GM23338 (cell line): ENCODE data around the gene ARRB1.

Source experiments
- CREB1 ChIP-seq: fragments of 250-450 bp; sonication (Bioruptor Pico); IDR thresholded peaks from 2 replicates; pipeline ENCODE4 v1.5.0; 2020; ENCODE audit warnings: low read depth, mild to moderate bottlenecking, moderate library complexity
- EZH2 ChIP-seq: fragments of 200-600 bp; sonication (generic); IDR thresholded peaks from one replicate; pipeline ENCODE4 v1.8.0; 2017; ENCODE audit warnings: antibody characterized with exemption, mild to moderate bottlenecking, low read depth; ENCODE audit not compliant: unreplicated experiment
- EZH2phosphoT487 ChIP-seq: fragments of 200-600 bp; sonication (generic); IDR thresholded peaks from one replicate; pipeline ENCODE4 v1.8.1; 2018; ENCODE audit warnings: antibody characterized with exemption; ENCODE audit not compliant: unreplicated experiment
- JUNB ChIP-seq: IDR thresholded peaks from one replicate; pipeline ENCODE4 v1.6.1; 2016; ENCODE audit warnings: antibody characterized with exemption; ENCODE audit not compliant: unreplicated experiment
- POLR2AphosphoS5 ChIP-seq: IDR thresholded peaks from 2 replicates; pipeline ENCODE4 v1.6.1; 2016; ENCODE audit warnings: antibody characterized with exemption, low read depth
- TF ChIP-seq, protein P1 (sequence below): IDR thresholded peaks from one replicate; pipeline ENCODE4 v1.6.1; 2018; ENCODE audit warnings: antibody characterized with exemption; ENCODE audit not compliant: unreplicated experiment
- TF ChIP-seq, protein P2 (sequence below), 2 experiments: fragments of 200-600 bp in 1 of 2; sonication (generic) in 1 of 2; conservative IDR thresholded peaks; 2 replicates each; pipeline versions ENCODE4 v1.5.1 to v1.6.1; 2016 to 2017; ENCODE audit warnings: antibody characterized with exemption in 2 of 2, low read depth in 2 of 2, mild to moderate bottlenecking in 2 of 2, moderate library complexity in 1 of 2

DNA sequence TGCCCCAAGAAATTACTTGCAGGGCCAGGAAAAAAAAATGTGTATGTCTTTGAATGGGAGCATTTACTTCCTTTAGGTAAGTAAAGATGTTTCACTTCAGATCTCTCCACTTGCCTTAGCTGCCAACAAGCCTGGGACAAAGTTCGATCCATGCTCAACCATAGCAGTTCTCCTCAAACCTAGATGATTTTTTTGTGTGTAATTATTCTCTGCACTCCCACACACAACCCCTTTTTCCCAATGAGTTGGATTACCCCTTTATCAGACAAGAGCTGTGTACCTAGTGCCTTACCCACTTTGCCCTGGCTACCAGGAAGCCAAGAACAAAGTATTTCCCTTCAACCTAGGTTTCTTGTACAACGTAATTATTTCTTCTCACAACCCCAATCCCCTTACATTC, 75.3 kb downstream of the ARRB1 start:
- TF ChIP-seq, protein P1, sequence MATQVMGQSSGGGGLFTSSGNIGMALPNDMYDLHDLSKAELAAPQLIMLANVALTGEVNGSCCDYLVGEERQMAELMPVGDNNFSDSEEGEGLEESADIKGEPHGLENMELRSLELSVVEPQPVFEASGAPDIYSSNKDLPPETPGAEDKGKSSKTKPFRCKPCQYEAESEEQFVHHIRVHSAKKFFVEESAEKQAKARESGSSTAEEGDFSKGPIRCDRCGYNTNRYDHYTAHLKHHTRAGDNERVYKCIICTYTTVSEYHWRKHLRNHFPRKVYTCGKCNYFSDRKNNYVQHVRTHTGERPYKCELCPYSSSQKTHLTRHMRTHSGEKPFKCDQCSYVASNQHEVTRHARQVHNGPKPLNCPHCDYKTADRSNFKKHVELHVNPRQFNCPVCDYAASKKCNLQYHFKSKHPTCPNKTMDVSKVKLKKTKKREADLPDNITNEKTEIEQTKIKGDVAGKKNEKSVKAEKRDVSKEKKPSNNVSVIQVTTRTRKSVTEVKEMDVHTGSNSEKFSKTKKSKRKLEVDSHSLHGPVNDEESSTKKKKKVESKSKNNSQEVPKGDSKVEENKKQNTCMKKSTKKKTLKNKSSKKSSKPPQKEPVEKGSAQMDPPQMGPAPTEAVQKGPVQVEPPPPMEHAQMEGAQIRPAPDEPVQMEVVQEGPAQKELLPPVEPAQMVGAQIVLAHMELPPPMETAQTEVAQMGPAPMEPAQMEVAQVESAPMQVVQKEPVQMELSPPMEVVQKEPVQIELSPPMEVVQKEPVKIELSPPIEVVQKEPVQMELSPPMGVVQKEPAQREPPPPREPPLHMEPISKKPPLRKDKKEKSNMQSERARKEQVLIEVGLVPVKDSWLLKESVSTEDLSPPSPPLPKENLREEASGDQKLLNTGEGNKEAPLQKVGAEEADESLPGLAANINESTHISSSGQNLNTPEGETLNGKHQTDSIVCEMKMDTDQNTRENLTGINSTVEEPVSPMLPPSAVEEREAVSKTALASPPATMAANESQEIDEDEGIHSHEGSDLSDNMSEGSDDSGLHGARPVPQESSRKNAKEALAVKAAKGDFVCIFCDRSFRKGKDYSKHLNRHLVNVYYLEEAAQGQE: no peak
- TF ChIP-seq EZH2: no peak
- TF ChIP-seq, protein P2, sequence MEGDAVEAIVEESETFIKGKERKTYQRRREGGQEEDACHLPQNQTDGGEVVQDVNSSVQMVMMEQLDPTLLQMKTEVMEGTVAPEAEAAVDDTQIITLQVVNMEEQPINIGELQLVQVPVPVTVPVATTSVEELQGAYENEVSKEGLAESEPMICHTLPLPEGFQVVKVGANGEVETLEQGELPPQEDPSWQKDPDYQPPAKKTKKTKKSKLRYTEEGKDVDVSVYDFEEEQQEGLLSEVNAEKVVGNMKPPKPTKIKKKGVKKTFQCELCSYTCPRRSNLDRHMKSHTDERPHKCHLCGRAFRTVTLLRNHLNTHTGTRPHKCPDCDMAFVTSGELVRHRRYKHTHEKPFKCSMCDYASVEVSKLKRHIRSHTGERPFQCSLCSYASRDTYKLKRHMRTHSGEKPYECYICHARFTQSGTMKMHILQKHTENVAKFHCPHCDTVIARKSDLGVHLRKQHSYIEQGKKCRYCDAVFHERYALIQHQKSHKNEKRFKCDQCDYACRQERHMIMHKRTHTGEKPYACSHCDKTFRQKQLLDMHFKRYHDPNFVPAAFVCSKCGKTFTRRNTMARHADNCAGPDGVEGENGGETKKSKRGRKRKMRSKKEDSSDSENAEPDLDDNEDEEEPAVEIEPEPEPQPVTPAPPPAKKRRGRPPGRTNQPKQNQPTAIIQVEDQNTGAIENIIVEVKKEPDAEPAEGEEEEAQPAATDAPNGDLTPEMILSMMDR (conservative IDR thresholded peaks at IDR 0.05; ENCODE audit: low read depth in 2 of 2): no peak
- TF ChIP-seq EZH2phosphoT487: no peak
- TF ChIP-seq POLR2AphosphoS5: no peak
- no peak for TF ChIP-seq JUNB
- TF ChIP-seq CREB1: no peak
